Right lobe of liver (tissue), 4 donors: ENCODE data around the gene RDH12.

Experiments
- POLR2A ChIP-seq: fragments of 450-650 bp; IDR thresholded peaks from one replicate; pipeline ENCODE4 v1.6.1; 2017; ENCODE audit warnings: antibody characterized with exemption, mild to moderate bottlenecking
- TF ChIP-seq, protein P1 (sequence below), 4 donors: fragments of 200-600 bp in 3 of 4; fragments of 450-650 bp in 1 of 4; IDR thresholded peaks; one replicate each; pipeline versions ENCODE4 v1.5.1 to v1.8.0; 2016 to 2022; ENCODE audit warnings: antibody characterized with exemption in 4 of 4, mild to moderate bottlenecking in 2 of 4
- donor health status: DM: no; HTN: no; CAD: no.
- donor health status: DM: no; HTN: no; CAD: no.
- donor health status: DM: no; HTN: yes; CAD: no.

DNA sequence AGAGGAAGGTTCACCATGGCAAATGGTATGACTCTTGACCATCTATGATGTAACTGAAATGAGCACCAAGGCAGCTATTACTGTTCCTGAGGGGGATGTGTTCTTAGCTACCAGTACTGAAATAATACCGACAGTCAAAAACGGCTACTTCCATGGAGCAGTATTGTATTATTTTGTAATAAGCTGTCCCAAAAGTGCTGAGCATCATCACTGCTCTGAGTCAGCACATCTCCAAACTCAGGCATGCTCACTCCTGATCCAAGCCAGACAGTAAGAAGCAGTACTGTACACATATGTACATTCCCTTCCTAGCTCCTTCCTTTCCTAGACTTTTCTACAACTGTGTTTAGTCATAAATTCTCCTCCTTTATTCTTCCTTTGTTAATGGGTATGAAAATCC lies 35.8 kb upstream of the RDH12 start:
- TF ChIP-seq, protein P1, sequence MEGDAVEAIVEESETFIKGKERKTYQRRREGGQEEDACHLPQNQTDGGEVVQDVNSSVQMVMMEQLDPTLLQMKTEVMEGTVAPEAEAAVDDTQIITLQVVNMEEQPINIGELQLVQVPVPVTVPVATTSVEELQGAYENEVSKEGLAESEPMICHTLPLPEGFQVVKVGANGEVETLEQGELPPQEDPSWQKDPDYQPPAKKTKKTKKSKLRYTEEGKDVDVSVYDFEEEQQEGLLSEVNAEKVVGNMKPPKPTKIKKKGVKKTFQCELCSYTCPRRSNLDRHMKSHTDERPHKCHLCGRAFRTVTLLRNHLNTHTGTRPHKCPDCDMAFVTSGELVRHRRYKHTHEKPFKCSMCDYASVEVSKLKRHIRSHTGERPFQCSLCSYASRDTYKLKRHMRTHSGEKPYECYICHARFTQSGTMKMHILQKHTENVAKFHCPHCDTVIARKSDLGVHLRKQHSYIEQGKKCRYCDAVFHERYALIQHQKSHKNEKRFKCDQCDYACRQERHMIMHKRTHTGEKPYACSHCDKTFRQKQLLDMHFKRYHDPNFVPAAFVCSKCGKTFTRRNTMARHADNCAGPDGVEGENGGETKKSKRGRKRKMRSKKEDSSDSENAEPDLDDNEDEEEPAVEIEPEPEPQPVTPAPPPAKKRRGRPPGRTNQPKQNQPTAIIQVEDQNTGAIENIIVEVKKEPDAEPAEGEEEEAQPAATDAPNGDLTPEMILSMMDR (IDR thresholded peaks at IDR 0.05), result no peak
- TF ChIP-seq POLR2A, result no peak
